GM13977 (cell line): ENCODE results near the gene ENOPH1.

Experiments used
- DNase-seq: peaks from one replicate; pipeline ENCODE4 v3.0.0; 2012; ENCODE audit warnings: low spot score
- CTCF ChIP-seq: IDR thresholded peaks from 2 replicates; pipeline ENCODE4 v1.5.1; 2012; ENCODE audit warnings: mild to moderate bottlenecking, control low read depth; ENCODE audit not compliant: insufficient read depth; ENCODE audit errors: extremely low read depth, missing control alignments
- in situ Hi-C: fragments of 300-500 bp; cut with MboI; formaldehyde crosslinking; loops from one replicate; pipeline ENCODE4 v1.12.0; 2022; ENCODE audit warnings: low sequenced_read_pairs, low pct_unique_long_range_greater_than_20kb, mixed read lengths, inconsistent platforms; ENCODE audit not compliant: unreplicated experiment

Gene ENOPH1

GRCh38 chr4:82415922-82416365, 14.4 kb upstream of the ENOPH1 start:
- no peak for TF ChIP-seq CTCF
- in situ Hi-C loops: no loop called here
- no peak for DNase-seq

- in situ Hi-C loops: no loop called here
- no peak for TF ChIP-seq CTCF
- DNase-seq: no peak
Measured at GRCh38 chr4:82419451-82419850, 10.9 kb upstream of the ENOPH1 start.

- in situ Hi-C loops: no loop called here
- TF ChIP-seq CTCF: no peak
- DNase-seq: no peak
Measured at GRCh38 chr4:82421796-82422560, 8.4 kb upstream of the ENOPH1 start.

- DNase-seq: no peak
- no peak for TF ChIP-seq CTCF
- in situ Hi-C loops: no loop called here
Measured at GRCh38 chr4:82422616-82423015, 7.8 kb upstream of the ENOPH1 start.

GRCh38 chr4:82423245-82424054, 6.9 kb upstream of the ENOPH1 start:
- in situ Hi-C loops: no loop called here
- TF ChIP-seq CTCF: no peak
- no peak for DNase-seq

- no peak for TF ChIP-seq CTCF
- no peak for DNase-seq
- in situ Hi-C loops: no loop called here
Measured at GRCh38 chr4:82425478-82425877, 4.9 kb upstream of the ENOPH1 start.
